Measurements from ENCODE around the gene STOML3.

DNA sequence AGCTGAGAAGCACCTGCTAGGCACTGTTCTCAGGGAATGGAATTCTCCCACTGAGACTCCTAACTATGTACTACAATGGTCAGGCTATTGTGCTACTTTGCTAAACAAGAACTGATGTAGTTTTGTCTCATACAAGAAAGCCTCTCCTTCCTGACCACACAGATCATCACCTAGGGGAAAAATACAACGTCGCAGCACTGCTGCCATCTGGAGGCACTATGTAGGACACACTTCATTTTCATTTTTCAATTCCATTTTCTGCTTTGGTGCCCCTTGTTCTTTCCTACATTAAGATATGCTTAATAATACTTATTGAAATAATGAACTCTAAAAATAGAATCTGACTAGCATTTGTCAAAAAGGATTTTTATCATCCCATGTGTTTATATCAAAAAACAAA lies 26.2 kb upstream of the STOML3 start:
- TF ChIP-seq, protein P1, sequence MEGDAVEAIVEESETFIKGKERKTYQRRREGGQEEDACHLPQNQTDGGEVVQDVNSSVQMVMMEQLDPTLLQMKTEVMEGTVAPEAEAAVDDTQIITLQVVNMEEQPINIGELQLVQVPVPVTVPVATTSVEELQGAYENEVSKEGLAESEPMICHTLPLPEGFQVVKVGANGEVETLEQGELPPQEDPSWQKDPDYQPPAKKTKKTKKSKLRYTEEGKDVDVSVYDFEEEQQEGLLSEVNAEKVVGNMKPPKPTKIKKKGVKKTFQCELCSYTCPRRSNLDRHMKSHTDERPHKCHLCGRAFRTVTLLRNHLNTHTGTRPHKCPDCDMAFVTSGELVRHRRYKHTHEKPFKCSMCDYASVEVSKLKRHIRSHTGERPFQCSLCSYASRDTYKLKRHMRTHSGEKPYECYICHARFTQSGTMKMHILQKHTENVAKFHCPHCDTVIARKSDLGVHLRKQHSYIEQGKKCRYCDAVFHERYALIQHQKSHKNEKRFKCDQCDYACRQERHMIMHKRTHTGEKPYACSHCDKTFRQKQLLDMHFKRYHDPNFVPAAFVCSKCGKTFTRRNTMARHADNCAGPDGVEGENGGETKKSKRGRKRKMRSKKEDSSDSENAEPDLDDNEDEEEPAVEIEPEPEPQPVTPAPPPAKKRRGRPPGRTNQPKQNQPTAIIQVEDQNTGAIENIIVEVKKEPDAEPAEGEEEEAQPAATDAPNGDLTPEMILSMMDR (IDR thresholded peaks at IDR 0.05) = peak in 5 of 7 experiments; percentile 24 to 40 (median 29)
- no peak for TF ChIP-seq POLR2A (IDR thresholded peaks at IDR 0.05)

Measured in body of pancreas (tissue), 4 donors.